ENCODE measurements around the gene RCOR1. TPM values are rescaled to one million over a fixed set of nuclear protein-coding genes. Genes with fewer than 3 reads are reported as not detected.

The RCOR1 gene
- total RNA-seq, 4 donors from 2014 or later: 12.6 to 20.9 (median 15.7) TPM

DNA sequence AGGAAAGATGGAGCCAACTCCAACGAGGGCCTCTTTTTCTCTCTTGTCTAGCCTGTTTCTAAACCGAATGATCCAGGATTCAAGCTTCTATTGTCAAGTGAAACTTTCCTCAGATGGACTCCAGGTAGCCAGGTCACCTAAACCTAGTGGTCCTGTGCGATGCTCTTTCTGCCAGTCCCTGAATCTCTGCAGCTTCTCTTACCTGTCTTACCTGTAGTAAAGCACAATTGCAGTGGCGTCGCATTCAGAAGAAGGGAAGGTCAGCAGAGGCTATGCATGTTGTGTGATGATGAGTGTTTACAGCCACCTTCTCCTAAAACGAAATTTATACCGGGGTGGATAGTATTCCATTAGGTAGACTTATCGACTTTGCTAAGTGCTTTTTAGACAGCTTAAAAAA, 137.4 kb downstream of the RCOR1 start:
- TF ChIP-seq, protein P1, sequence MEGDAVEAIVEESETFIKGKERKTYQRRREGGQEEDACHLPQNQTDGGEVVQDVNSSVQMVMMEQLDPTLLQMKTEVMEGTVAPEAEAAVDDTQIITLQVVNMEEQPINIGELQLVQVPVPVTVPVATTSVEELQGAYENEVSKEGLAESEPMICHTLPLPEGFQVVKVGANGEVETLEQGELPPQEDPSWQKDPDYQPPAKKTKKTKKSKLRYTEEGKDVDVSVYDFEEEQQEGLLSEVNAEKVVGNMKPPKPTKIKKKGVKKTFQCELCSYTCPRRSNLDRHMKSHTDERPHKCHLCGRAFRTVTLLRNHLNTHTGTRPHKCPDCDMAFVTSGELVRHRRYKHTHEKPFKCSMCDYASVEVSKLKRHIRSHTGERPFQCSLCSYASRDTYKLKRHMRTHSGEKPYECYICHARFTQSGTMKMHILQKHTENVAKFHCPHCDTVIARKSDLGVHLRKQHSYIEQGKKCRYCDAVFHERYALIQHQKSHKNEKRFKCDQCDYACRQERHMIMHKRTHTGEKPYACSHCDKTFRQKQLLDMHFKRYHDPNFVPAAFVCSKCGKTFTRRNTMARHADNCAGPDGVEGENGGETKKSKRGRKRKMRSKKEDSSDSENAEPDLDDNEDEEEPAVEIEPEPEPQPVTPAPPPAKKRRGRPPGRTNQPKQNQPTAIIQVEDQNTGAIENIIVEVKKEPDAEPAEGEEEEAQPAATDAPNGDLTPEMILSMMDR (IDR thresholded peaks at IDR 0.05): no peak

GRCh38 chr14:102731101-102731870, 138.8 kb downstream of the RCOR1 start:
- TF ChIP-seq, protein P1 (IDR thresholded peaks at IDR 0.05): no peak
- ATAC-seq (ENCODE audit: low FRiP score) (no peak), DNase-seq (ENCODE audit: low spot score) (no peak)

More for the DNA sequence above, 137.4 kb downstream of the RCOR1 start:
- DNase-seq (ENCODE audit: low spot score) (no peak), ATAC-seq (ENCODE audit: low FRiP score) (no peak)

DNA sequence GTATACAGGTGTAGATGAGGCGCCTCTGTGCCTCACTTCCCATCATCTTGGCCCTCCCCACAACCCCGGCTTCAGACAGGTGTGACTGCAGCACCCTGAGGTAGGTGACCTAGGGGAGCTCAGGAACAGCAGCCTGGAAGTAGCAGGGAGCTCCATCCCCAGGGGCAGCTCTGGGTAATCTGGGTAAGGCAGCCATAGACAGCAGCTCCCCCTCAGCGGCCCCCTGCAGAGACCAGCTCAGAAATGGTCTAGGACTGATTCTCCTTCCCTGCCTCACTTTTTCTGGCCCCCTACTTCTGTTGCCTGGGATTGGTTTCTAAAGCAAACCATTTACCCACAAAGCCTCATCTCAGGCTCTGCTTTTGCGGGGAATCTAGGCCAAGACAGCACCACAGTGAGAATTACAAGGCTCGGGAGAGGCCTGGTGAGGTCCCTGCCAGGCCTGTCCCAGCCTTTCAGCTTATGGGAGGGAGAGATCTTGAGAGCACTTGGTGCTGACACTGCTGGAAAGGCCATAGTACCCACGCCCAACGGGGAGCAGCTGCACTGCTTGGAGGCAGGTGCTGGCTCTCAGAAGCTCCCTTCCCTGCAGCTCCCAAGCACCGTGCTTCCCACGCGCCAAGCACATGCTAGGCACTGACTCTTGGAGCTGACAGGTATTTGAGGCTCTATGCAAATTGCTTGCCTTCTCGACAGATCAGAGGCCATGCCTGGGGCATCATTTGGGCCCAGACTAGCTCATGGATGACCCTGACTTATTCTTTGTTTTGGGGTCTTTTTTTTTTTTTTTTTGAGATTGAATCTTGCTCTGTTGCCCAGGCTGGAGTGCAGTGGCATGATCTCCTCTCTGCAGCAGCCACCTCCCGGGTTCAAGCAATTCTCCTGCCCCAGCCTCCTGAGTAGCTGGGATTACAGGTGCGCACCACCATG, 139.7 kb downstream of the RCOR1 start:
- ATAC-seq (ENCODE audit: low FRiP score) (no peak), DNase-seq (ENCODE audit: low spot score) (no peak)
- TF ChIP-seq, protein P1 (IDR thresholded peaks at IDR 0.05): no peak

GRCh38 chr14:102732924-102733323, 140.5 kb downstream of the RCOR1 start:
- TF ChIP-seq, protein P1 (IDR thresholded peaks at IDR 0.05): no peak
- no peak for ATAC-seq (ENCODE audit: low FRiP score)
- DNase-seq (ENCODE audit: low spot score): no peak

GRCh38 chr14:102733326-102733725, 140.9 kb downstream of the RCOR1 start:
- no peak for DNase-seq (ENCODE audit: low spot score)
- TF ChIP-seq, protein P1 (IDR thresholded peaks at IDR 0.05): no peak
- no peak for ATAC-seq (ENCODE audit: low FRiP score)

DNA sequence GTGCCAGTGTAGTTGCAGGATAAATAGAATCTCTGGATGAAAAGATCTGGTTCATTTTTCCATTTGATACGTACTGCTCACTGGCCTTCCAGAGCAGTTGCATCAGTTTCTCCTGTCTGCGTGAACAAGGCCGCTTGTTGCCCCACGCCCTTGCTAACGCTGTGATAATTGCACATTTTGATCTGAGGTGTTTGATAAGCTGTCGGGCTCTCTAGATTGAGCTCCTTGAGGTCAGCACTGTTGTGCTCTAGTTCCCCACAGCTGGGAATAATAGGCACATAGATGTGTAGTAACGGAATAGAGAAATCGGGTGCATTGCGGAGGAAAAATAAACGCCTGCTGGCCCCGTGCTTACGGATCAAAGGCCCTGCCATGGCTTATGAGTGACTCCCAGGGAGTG, 142.0 kb downstream of the RCOR1 start:
- DNase-seq (ENCODE audit: low spot score) (no peak), ATAC-seq (ENCODE audit: low FRiP score) (no peak)
- TF ChIP-seq, protein P1 (IDR thresholded peaks at IDR 0.05): no peak
